ENCODE data around the gene THRB. TPM values are rescaled to one million over a fixed set of nuclear protein-coding genes. Genes with fewer than 3 reads are reported as not detected.

The THRB gene
- total and polyA plus RNA-seq, 12 donors: 3.8 to 32.8 (median 26.0) TPM

- intact Hi-C loops (cut with DNase I): no loop called here
- no peak for ATAC-seq
- H3K9me3 ChIP-seq: no peaks in the 10 kb centered on the region
These were observed 18.8 kb upstream of the THRB start for GRCh38 chr3:24513463-24513862.

GRCh38 chr3:24512564-24513197, 18.0 kb upstream of the THRB start:
- Histone ChIP-seq H3K27me3 (no peaks in the 10 kb centered on the region), H3K4me1 (peaks cover 0 to 5% (median 0%) of the 10 kb centered on the region in 9 donors), H3K27ac (no peak overlapping the region), H3K36me3 (no peaks in the 10 kb centered on the region), H3K9me3 (no peaks in the 10 kb centered on the region), H3K4me3 (no peak overlapping the region)
- ATAC-seq (no peak), DNase-seq (no peak)
- intact Hi-C loops (cut with DNase I): no loop called here
- 88 to 90% methylated on average over 5 of the region's 5 CpGs for WGBS, 2 donors
- no peak for TF ChIP-seq CTCF (IDR thresholded peaks at IDR 0.05)

More at GRCh38 chr3:24513463-24513862, 18.8 kb upstream of the THRB start:
- H3K36me3 ChIP-seq: no peaks in the 10 kb centered on the region
- no peak for DNase-seq
- 65 to 67% methylated on average over 1 of the region's 1 CpG for WGBS, 2 donors
- no peak overlapping the region for H3K4me3 ChIP-seq
- TF ChIP-seq CTCF (IDR thresholded peaks at IDR 0.05): no peak
- no peaks in the 10 kb centered on the region for H3K4me1 ChIP-seq
- H3K27ac ChIP-seq: no peak overlapping the region
- H3K27me3 ChIP-seq: no peaks in the 10 kb centered on the region

GRCh38 chr3:24510030-24510648, 15.5 kb upstream of the THRB start:
- no peak overlapping the region for H3K4me3 ChIP-seq
- H3K9me3 ChIP-seq: no peaks in the 10 kb centered on the region
- ATAC-seq: no peak
- intact Hi-C loops (cut with DNase I): no loop called here
- H3K27me3 ChIP-seq: no peaks in the 10 kb centered on the region
- H3K4me1 ChIP-seq: peaks cover 0 to 6% (median 0%) of the 10 kb centered on the region in 9 donors
- no peak for DNase-seq
- H3K27ac ChIP-seq: no peak overlapping the region
- 85 to 88% methylated on average over 5 of the region's 5 CpGs for WGBS, 2 donors
- no peaks in the 10 kb centered on the region for H3K36me3 ChIP-seq
- TF ChIP-seq CTCF (IDR thresholded peaks at IDR 0.05): no peak

GRCh38 chr3:24508423-24508839, 13.8 kb upstream of the THRB start:
- no peak for TF ChIP-seq CTCF (IDR thresholded peaks at IDR 0.05)
- peaks cover 0 to 7% (median 0%) of the 10 kb centered on the region in 9 donors for H3K4me1 ChIP-seq
- no peak overlapping the region for H3K4me3 ChIP-seq
- intact Hi-C loops (cut with DNase I): no loop called here
- no peaks in the 10 kb centered on the region for H3K9me3 ChIP-seq
- no peaks in the 10 kb centered on the region for H3K36me3 ChIP-seq
- H3K27ac ChIP-seq: no peak overlapping the region
- no peaks in the 10 kb centered on the region for H3K27me3 ChIP-seq
- WGBS, 2 donors: 94 to 98% methylated on average over 1 of the region's 1 CpG
- ATAC-seq: no peak
- DNase-seq: no peak
